Measurements from ENCODE around the gene AP3B1.

DNA sequence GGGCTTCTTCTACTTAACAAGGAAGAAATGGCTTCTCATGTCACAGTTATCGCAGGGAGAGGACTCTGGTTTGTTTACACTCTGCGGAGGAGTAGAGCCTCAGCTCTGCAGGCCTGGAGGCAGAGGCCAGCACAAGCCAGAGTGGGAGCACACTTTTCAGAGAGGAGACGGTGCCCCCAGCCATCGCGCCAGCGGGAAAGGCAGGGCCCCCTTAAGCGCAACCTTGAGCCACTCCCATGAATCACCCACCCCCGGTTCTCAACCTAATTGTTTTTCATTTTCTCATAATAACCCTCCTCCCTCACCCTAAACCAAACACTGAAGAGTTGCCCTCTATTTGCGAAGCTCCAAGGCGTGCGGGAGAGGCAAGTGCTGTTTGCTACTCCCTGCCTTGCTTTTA lies 309.9 kb downstream of the AP3B1 start:
- TF ChIP-seq, protein P1, sequence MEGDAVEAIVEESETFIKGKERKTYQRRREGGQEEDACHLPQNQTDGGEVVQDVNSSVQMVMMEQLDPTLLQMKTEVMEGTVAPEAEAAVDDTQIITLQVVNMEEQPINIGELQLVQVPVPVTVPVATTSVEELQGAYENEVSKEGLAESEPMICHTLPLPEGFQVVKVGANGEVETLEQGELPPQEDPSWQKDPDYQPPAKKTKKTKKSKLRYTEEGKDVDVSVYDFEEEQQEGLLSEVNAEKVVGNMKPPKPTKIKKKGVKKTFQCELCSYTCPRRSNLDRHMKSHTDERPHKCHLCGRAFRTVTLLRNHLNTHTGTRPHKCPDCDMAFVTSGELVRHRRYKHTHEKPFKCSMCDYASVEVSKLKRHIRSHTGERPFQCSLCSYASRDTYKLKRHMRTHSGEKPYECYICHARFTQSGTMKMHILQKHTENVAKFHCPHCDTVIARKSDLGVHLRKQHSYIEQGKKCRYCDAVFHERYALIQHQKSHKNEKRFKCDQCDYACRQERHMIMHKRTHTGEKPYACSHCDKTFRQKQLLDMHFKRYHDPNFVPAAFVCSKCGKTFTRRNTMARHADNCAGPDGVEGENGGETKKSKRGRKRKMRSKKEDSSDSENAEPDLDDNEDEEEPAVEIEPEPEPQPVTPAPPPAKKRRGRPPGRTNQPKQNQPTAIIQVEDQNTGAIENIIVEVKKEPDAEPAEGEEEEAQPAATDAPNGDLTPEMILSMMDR (IDR thresholded peaks at IDR 0.05; ENCODE audit: low read length), result no peak
- no peak for TF ChIP-seq EZH2 (IDR thresholded peaks at IDR 0.05; ENCODE audit: borderline replicate concordance, low read length)

All from OCI-LY1 (cell line).